ENCODE results near the gene IFT80.

Gene IFT80

GRCh38 chr3:160210341-160210740 lies 188.7 kb downstream of the IFT80 start:
- no peak for DNase-seq (ENCODE audit: low read depth in 2 of 2, low spot score in 1 of 2)

Measured in stimulated activated CD8-positive, alpha-beta memory T cell treated with anti-CD3 and anti-CD28 coated beads, Interleukin-4, amount 100 ng/mL, for 4 hours (primary cell).